ENCODE results near the gene ALPK1.

GRCh38 chr4:112449708-112450107 lies 152.5 kb downstream of the ALPK1 start:
- TF ChIP-seq, protein P1, sequence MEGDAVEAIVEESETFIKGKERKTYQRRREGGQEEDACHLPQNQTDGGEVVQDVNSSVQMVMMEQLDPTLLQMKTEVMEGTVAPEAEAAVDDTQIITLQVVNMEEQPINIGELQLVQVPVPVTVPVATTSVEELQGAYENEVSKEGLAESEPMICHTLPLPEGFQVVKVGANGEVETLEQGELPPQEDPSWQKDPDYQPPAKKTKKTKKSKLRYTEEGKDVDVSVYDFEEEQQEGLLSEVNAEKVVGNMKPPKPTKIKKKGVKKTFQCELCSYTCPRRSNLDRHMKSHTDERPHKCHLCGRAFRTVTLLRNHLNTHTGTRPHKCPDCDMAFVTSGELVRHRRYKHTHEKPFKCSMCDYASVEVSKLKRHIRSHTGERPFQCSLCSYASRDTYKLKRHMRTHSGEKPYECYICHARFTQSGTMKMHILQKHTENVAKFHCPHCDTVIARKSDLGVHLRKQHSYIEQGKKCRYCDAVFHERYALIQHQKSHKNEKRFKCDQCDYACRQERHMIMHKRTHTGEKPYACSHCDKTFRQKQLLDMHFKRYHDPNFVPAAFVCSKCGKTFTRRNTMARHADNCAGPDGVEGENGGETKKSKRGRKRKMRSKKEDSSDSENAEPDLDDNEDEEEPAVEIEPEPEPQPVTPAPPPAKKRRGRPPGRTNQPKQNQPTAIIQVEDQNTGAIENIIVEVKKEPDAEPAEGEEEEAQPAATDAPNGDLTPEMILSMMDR (IDR thresholded peaks at IDR 0.05): no peak
- TF ChIP-seq POLR2A (IDR thresholded peaks at IDR 0.05): no peak

Measured in tibial nerve (tissue), 3 donors.